Spinal cord (tissue), 10 donors: ENCODE measurements around the gene NCK2. TPM values are rescaled to one million over a fixed set of nuclear protein-coding genes. Genes with fewer than 3 reads are reported as not detected.

ENCODE experiments used
- DNase-seq, 6 donors: peaks; one replicate each; pipeline versions ENCODE4 v3.0.0 to v3.0.0-alpha.2; 2013 to 2015; ENCODE audit warnings: low spot score in 6 of 6, low read depth in 4 of 6
- H3K27ac ChIP-seq: one replicate; pipeline ENCODE4 v1.5.1; 2013; ENCODE audit warnings: low read depth, low read length, control low read depth
- H3K27me3 ChIP-seq: one replicate; pipeline ENCODE4 v1.6.1; 2013; ENCODE audit warnings: low read length; ENCODE audit not compliant: control insufficient read depth, insufficient read depth
- H3K36me3 ChIP-seq: one replicate; pipeline ENCODE4 v1.6.1; 2013; ENCODE audit warnings: low read length; ENCODE audit not compliant: control insufficient read depth, insufficient read depth
- H3K4me1 ChIP-seq: one replicate; pipeline ENCODE4 v1.6.1; 2013; ENCODE audit warnings: low read length; ENCODE audit not compliant: control insufficient read depth, insufficient read depth
- H3K4me3 ChIP-seq: one replicate; pipeline ENCODE4 v1.5.1; 2013; ENCODE audit warnings: low read depth, low read length, control low read depth
- H3K9me3 ChIP-seq: one replicate; pipeline ENCODE4 v1.6.1; 2013; ENCODE audit warnings: low read length; ENCODE audit not compliant: control insufficient read depth, insufficient read depth
- WGBS: methylation state at CpG from one replicate; pipeline ENCODE4 v1.1.5; 2013; ENCODE audit warnings: missing lambda C conversion rate; ENCODE audit not compliant: insufficient coverage; 5-methylcytosine and 5-hydroxymethylcytosine counted together
- polyA plus RNA-seq, 2 donors: library from polyadenylated mRNA; unstranded; fragments of 120-200 nt; gene quantifications; one replicate each; pipeline ENCODE4 v1.2.1, GENCODE V29; 2013; ENCODE audit not compliant: insufficient read length in 2 of 2
- total RNA-seq, 2 donors: library from RNA; depleted of rRNA in 1 of 2; stranded (reverse); fragments of 120-200 nt in 1 of 2; fragments of >200 nt in 1 of 2; gene quantifications; one replicate each; pipeline versions ENCODE4 v1.2.3 to v1.2.4, GENCODE V29; 2013 to 2014
- donor health status: healthy.

Gene NCK2
- total and polyA plus RNA-seq, 4 donors, result 22.7 to 62.5 (median 51.0) TPM

DNA sequence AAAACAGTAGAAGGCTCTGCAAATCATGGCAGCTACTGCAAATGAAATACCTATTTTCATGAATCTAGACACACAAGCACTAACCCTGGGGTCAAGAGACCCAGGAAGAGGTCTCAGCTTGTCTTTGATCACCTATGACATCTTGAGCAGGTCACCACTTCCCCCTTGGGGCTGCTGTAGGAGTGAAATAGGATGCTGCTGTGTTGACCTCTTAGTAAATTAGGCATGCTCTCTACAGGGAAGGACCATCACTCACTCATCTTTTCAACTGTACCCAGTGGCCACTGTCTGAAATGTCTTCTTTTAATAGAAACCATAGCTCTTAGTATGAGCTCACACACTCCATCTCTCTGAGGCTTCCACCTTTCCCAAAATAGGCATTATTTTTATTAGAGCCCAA lies 83.8 kb downstream of the NCK2 start:
- H3K36me3 ChIP-seq, result no peaks in the 10 kb centered on the region
- H3K4me3 ChIP-seq, result no peak overlapping the region
- no peaks in the 10 kb centered on the region for H3K4me1 ChIP-seq
- DNase-seq, result no peak
- no peak overlapping the region for H3K27ac ChIP-seq
- no peaks in the 10 kb centered on the region for H3K27me3 ChIP-seq
- H3K9me3 ChIP-seq, result peaks cover 8% of the 10 kb centered on the region

DNA sequence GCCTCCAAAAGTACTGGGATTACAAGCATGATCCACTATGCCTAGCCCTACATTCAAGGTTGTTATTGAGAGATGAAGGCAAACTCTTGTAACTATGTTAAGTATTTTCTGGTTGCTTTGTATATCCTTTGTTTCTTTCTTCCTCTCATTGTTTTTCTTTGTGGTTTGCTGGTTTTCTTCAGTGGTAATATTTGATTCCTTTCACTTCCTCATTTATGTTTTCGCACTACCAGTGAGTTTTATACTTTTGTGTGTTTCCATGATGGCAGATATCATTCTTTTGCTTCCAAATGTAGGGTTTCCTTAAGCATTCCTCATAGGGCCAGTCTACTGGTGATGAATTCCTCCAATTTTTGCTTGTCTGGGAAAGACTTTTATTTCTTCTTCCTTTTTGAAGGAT lies 90.2 kb downstream of the NCK2 start:
- WGBS, result no CpG with 5 or more reads among the region's 1 CpG
- no peak overlapping the region for H3K27ac ChIP-seq
- peaks cover 13% of the 10 kb centered on the region for H3K9me3 ChIP-seq
- H3K27me3 ChIP-seq, result no peaks in the 10 kb centered on the region
- no peaks in the 10 kb centered on the region for H3K36me3 ChIP-seq
- H3K4me3 ChIP-seq, result no peak overlapping the region
- DNase-seq, result no peak
- no peaks in the 10 kb centered on the region for H3K4me1 ChIP-seq

DNA sequence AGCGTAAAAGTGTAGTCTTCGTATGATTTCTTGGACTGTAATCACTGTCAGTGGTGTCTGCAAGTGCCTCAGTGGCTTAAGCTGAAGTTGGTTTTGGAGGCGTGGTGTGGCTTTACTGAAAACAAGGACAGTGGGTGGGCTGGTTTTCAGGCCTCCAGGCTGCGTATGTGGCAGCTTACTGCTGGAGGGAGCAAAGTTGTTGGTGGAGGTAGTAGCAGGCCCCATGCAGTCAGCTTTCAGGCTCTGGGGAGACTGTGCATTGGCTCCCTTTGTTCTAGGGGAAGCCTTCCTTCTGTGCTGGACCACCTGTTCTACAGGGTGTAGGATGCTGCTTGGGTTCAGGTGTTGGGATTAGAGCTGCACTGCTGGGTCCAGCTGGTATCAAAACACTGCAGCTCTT lies 91.6 kb downstream of the NCK2 start:
- H3K9me3 ChIP-seq, result peaks cover 11% of the 10 kb centered on the region
- no peak for DNase-seq
- 97% methylated on average over 4 of the region's 4 CpGs for WGBS
- H3K4me1 ChIP-seq, result no peaks in the 10 kb centered on the region
- H3K36me3 ChIP-seq, result no peaks in the 10 kb centered on the region
- H3K4me3 ChIP-seq, result no peak overlapping the region
- no peak overlapping the region for H3K27ac ChIP-seq
- H3K27me3 ChIP-seq, result no peaks in the 10 kb centered on the region

DNA sequence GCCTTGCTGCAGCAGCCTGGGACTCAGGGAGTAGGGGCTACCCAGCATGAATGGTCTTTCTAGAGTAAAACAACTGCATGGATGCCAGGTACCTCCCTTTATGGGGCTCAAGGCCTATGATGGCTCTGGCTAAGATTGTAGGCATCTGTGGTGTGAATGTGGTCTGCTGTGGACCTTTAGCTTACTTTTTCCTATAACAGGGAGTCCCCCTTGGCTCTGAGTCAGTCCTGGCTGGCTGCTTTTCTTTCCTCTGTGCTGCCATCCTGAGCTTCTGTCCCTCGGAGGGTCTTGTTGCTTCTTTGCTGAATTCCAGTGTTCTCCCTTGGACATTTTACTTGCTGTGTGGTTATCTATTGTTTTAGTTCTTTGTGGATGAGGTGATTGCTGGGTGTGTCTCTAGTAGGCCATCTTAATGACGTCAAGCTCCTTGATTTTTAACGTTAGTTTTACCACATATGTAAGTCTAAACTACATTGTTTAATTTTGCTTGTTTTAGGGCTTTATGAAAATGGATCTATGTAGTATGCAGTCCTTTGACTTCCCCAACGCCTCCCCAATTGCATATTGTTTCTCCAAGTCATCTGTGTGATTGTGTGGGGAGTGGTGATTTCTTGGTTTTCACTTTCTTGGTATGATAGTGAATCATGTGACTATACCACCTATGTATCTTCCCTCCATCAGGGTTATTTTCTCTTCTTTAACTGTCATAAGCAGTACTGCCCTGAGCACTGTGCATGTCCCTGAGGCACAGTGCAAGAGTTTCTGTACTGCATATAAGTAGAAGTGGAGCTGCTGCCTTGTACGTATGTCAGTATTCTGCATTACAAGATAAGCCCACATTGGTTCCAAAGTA lies 92.4 kb downstream of the NCK2 start:
- no peak overlapping the region for H3K4me3 ChIP-seq
- H3K9me3 ChIP-seq, result peaks cover 6% of the 10 kb centered on the region
- no peak overlapping the region for H3K27ac ChIP-seq
- H3K4me1 ChIP-seq, result no peaks in the 10 kb centered on the region
- DNase-seq, result no peak
- WGBS, result 100% methylated on average over 1 of the region's 5 CpGs
- no peaks in the 10 kb centered on the region for H3K27me3 ChIP-seq
- no peaks in the 10 kb centered on the region for H3K36me3 ChIP-seq

DNA sequence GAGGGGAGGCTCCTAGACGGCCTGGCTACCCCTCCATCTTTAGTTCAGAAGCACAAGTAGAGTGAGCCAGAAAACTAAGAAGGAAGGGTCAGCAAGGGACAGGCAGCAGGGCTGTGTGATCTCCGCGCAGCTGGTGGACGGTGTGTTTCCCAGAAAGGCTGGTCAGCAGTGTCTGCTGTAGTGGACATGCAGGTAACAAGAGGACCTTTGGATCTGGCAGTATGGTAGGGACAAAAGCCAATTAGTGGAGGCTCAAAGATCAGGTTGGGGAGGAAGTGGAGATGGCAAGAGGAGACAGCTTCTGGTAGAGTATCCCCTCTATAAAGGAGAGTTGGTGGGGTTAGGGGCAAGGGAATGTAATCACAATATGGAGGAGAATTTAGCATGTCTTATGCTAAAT lies 95.1 kb downstream of the NCK2 start:
- 62% methylated on average over 4 of the region's 4 CpGs for WGBS
- H3K4me1 ChIP-seq, result no peaks in the 10 kb centered on the region
- no peaks in the 10 kb centered on the region for H3K27me3 ChIP-seq
- DNase-seq, result no peak
- H3K27ac ChIP-seq, result no peak overlapping the region
- H3K36me3 ChIP-seq, result no peaks in the 10 kb centered on the region
- no peak overlapping the region for H3K4me3 ChIP-seq
- peaks cover 5% of the 10 kb centered on the region for H3K9me3 ChIP-seq

DNA sequence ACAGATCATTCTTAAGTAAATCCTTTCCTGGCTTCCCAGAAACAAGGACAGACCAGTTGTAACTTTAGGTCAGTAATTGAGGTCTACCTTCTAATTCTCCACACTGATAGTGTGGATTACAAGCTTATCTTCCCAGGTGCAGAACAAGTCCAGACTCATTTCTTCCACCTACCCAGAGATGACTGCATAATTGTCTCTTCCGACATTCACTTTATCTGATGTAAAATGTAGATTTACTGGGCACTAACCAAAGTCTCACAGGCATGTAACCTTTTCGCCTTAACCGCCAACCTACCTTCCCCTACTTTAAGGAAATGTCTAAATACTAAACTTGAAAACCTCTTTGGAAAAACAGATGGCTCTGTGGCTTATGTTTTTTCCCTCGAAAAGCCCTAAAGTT lies 96.2 kb downstream of the NCK2 start:
- H3K27me3 ChIP-seq, result no peaks in the 10 kb centered on the region
- no peaks in the 10 kb centered on the region for H3K9me3 ChIP-seq
- no peak for DNase-seq
- H3K27ac ChIP-seq, result no peak overlapping the region
- H3K4me3 ChIP-seq, result no peak overlapping the region
- WGBS, result no CpG with 5 or more reads among the region's 4 CpGs
- H3K36me3 ChIP-seq, result no peaks in the 10 kb centered on the region
- H3K4me1 ChIP-seq, result no peaks in the 10 kb centered on the region

DNA sequence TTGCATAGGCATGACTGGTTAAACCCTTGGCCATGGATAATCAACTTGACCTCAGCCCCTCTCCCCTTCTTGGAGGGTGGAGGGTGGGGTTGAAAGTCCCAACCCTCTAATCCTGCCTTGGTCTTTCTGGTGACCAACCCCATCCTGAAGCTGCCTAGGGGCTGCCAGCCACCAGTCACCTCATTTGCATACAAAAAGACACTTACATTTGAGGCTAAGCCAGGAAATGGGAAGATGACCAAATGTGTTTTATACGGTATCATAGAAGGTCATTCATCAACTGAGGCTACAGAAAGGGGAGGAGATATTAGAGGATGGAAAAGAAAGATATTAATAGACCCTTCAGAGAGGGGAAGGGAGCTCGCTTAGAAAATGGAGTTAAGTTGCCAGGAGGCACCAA lies 96.8 kb downstream of the NCK2 start:
- no peak overlapping the region for H3K27ac ChIP-seq
- 79% methylated on average over 2 of the region's 2 CpGs for WGBS

DNA sequence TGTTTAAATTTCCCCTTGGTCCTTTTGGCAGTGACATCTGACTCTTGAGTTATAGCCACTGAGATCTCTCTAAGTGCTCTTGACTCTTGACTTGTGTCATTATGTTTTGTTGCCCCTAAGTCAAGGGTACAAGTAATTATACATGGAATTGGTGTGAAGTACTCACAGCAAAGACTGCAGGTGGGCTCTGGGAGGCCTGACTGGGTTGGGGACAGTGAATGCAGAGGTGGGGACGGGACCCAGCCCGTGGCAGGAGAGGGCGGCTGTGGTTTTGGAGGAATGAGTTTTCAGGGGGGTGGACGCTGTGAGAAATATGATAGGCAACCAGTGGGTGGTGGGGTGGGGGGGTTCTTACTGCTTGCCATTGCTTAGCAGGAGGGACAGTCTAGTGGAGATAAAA lies 97.8 kb downstream of the NCK2 start:
- no peaks in the 10 kb centered on the region for H3K36me3 ChIP-seq
- no peak overlapping the region for H3K4me3 ChIP-seq
- 100% methylated on average over 3 of the region's 4 CpGs for WGBS
- H3K9me3 ChIP-seq, result no peaks in the 10 kb centered on the region
- H3K4me1 ChIP-seq, result no peaks in the 10 kb centered on the region
- no peak overlapping the region for H3K27ac ChIP-seq
- no peak for DNase-seq
- H3K27me3 ChIP-seq, result no peaks in the 10 kb centered on the region

More for the DNA sequence above, 96.8 kb downstream of the NCK2 start:
- no peaks in the 10 kb centered on the region for H3K27me3 ChIP-seq
- no peak overlapping the region for H3K4me3 ChIP-seq
- no peaks in the 10 kb centered on the region for H3K36me3 ChIP-seq
- no peak for DNase-seq
- no peaks in the 10 kb centered on the region for H3K9me3 ChIP-seq
- no peaks in the 10 kb centered on the region for H3K4me1 ChIP-seq

DNA sequence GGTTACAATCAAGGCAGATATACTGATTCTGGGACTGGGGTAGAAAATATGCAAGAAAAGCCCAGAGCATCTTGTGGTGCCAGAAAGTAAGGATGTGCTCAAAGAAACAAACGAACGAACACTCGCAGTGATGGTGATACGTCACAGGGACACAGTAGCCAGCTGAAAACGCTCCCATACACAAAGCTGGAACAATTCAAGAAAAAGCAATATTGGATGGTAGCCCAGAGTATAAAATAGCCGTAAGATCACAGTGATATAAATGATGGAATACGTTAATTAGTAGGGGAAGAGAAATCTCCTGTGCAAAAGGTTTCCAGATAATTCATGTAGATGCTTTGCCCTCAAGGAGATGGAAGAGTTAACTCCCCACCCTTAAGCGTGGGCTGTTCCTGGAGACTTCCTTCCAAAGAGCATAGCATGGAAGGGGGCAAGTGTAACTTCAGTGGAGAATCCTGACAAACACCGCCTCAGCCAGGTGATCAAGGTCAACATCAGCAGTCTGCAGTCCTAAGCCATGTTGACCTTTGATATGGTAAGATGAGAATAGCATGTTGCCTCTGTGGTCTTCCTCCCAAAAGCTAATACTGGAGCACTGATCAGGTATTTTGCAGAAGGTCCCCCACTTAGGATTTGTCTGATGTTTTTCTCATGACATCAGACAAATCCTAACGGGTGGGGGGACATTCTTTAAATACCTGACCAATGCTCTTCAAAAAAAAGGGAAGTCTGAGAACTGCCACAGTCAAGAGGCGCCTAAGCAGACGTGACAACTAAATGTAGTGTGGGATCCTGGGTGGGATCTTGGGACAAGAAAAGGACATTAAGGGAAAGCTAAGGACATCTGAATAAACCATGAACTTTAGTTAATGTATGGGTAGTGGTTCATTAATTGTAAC lies 99.0 kb downstream of the NCK2 start:
- DNase-seq, result peak in 2 of 6 donors; percentile 38 to 64
- Histone ChIP-seq H3K27ac (no peak overlapping the region), H3K9me3 (no peaks in the 10 kb centered on the region), H3K36me3 (no peaks in the 10 kb centered on the region), H3K4me3 (no peak overlapping the region), H3K4me1 (no peaks in the 10 kb centered on the region), H3K27me3 (no peaks in the 10 kb centered on the region)
- 51% methylated on average over 5 of the region's 12 CpGs for WGBS
